ENCODE data around the gene PITPNM1. TPM values are rescaled to one million over a fixed set of nuclear protein-coding genes. Genes with fewer than 3 reads are reported as not detected.

PITPNM1 gene
- total and polyA plus RNA-seq, 2 of the 13 experiments (the other 11 are each of a cell fraction or from before 2014, with no cell fraction given): 8.2 to 8.5 TPM

- no peak for TF ChIP-seq TIGD3 (CRISPR knock-in tag; IDR thresholded peaks at IDR 0.05; ENCODE audit: borderline replicate concordance)
These were observed 36.0 kb upstream of the PITPNM1 start (continued) for GRCh38 chr11:67541198-67541597.

GRCh38 chr11:67539550-67539949 lies 34.4 kb upstream of the PITPNM1 start:
- Histone ChIP-seq H3K9ac (ENCODE audit: insufficient read depth, low read depth, low read length) (no peak overlapping the region), H3K27me3 (ENCODE audit: control insufficient read depth in 1 of 2, insufficient read depth in 2 of 2, low read length in 2 of 2) (no peaks in the 10 kb centered on the region), H3K4me3 (replicated peaks in 1 of 3; ENCODE audit: insufficient read depth in 1 of 3, low read depth in 2 of 3, low read length in 3 of 3) (no peak overlapping the region), H2AFZ (ENCODE audit: low read length) (no peak overlapping the region), H3K79me2 (ENCODE audit: insufficient read depth, low read length) (no peaks in the 10 kb centered on the region), H3K27ac (ENCODE audit: extremely low read length, insufficient read depth, low read length) (no peak overlapping the region), H3K4me1 (ENCODE audit: insufficient read depth, low read length) (peaks cover 30% of the 10 kb centered on the region), H3K4me2 (ENCODE audit: low read depth, low read length) (no peak overlapping the region), H4K20me1 (ENCODE audit: insufficient read depth, low read length) (no peaks in the 10 kb centered on the region), H3K9me3 (ENCODE audit: low read length) (peaks cover 10% of the 10 kb centered on the region), H3K36me3 (replicated peaks in 1 of 2; ENCODE audit: control insufficient read depth in 1 of 2, insufficient read depth in 2 of 2, low read length in 2 of 2) (no peaks in the 10 kb centered on the region)
- ChIA-PET POLR2A (no interaction called here), CTCF (ENCODE audit: low intra/inter-chr PET ratio, low total read pairs) (no interaction called here)
- DNase-seq (ENCODE audit: low spot score) (peak; percentile 25), ATAC-seq (peak; percentile 23), FAIRE-seq (no peak)
- TF ChIP-seq NFYB (CRISPR knock-in tag; IDR thresholded peaks at IDR 0.05) (peak; percentile 54), NFYC (CRISPR knock-in tag; IDR thresholded peaks at IDR 0.05) (peak; percentile 62), ZBTB1 (CRISPR knock-in tag; IDR thresholded peaks at IDR 0.05; ENCODE audit: borderline replicate concordance) (no peak)
- BruUV-seq (replicated peaks): no TSS peak
- in situ Hi-C loops (cut with HindIII; ENCODE audit: extremely low pct_ligation_motif_present, low pct_unique_long_range_greater_than_20kb) (no loop called here), intact Hi-C loops (cut with micrococcal nuclease; ENCODE audit: unreplicated experiment) (no loop called here)
- WGBS (ENCODE audit: low lambda C conversion rate): 22% methylated on average over 3 of the region's 4 CpGs

GRCh38 chr11:67538823-67539505 lies 33.8 kb upstream of the PITPNM1 start:
- no peaks in the 10 kb centered on the region for H3K27me3 ChIP-seq (ENCODE audit: control insufficient read depth in 1 of 2, insufficient read depth in 2 of 2, low read length in 2 of 2)
- H3K79me2 ChIP-seq (ENCODE audit: insufficient read depth, low read length): no peaks in the 10 kb centered on the region
- H3K4me1 ChIP-seq (ENCODE audit: insufficient read depth, low read length): peaks cover 24% of the 10 kb centered on the region
- no peak overlapping the region for H2AFZ ChIP-seq (ENCODE audit: low read length)
- H3K9me3 ChIP-seq (ENCODE audit: low read length): peaks cover 15% of the 10 kb centered on the region
- no peak overlapping the region for H3K9ac ChIP-seq (ENCODE audit: insufficient read depth, low read depth, low read length)
- ChIA-PET CTCF (ENCODE audit: low intra/inter-chr PET ratio, low total read pairs) (no interaction called here), POLR2A (no interaction called here)
- H3K27ac ChIP-seq (ENCODE audit: extremely low read length, insufficient read depth, low read length): no peak overlapping the region
- H3K4me3 ChIP-seq (replicated peaks in 1 of 3; ENCODE audit: insufficient read depth in 1 of 3, low read depth in 2 of 3, low read length in 3 of 3): no peak overlapping the region
- no peaks in the 10 kb centered on the region for H3K36me3 ChIP-seq (replicated peaks in 1 of 2; ENCODE audit: control insufficient read depth in 1 of 2, insufficient read depth in 2 of 2, low read length in 2 of 2)
- intact Hi-C loops (cut with micrococcal nuclease; ENCODE audit: unreplicated experiment) (no loop called here), in situ Hi-C loops (cut with HindIII; ENCODE audit: extremely low pct_ligation_motif_present, low pct_unique_long_range_greater_than_20kb) (no loop called here)
- WGBS (ENCODE audit: low lambda C conversion rate): 32% methylated on average over 10 of the region's 10 CpGs
- H4K20me1 ChIP-seq (ENCODE audit: insufficient read depth, low read length): no peaks in the 10 kb centered on the region
- no peak for DNase-seq (ENCODE audit: low spot score)
- no peak for FAIRE-seq
- no peak overlapping the region for H3K4me2 ChIP-seq (ENCODE audit: low read depth, low read length)
- no TSS peak for BruUV-seq (replicated peaks)
- ATAC-seq: peak; percentile 50
- TF ChIP-seq NFRKB (IDR thresholded peaks at IDR 0.05): no peak
- no peak for TF ChIP-seq PAF1 (CRISPR knock-in tag; IDR thresholded peaks at IDR 0.05)
- TF ChIP-seq ZNF276 (CRISPR knock-in tag; IDR thresholded peaks at IDR 0.05; ENCODE audit: low read depth): no peak
- peak; percentile 88 for TF ChIP-seq ZNF629 (CRISPR knock-in tag; conservative IDR thresholded peaks at IDR 0.05)
- TF ChIP-seq ELF1 (CRISPR knock-in tag; IDR thresholded peaks at IDR 0.05): no peak

Data from HepG2 (cell line).